IPS-11a (cell line): Measurements from ENCODE around the gene COL6A2.
"Not testable (repeated sequence)": the region's sequence is repeated elsewhere in the genome, so short reads cannot be mapped to it uniquely, and the experiment has no call there.

Source experiments
- H3K4me3 ChIP-seq: one replicate; pipeline ENCODE4 v1.5.1; 2013; ENCODE audit warnings: low read depth, low read length, control low read depth

Gene COL6A2

GRCh38 chr21:46078322-46078977 is 19.5 kb upstream of the COL6A2 start:
- no peak overlapping the region for H3K4me3 ChIP-seq

DNA sequence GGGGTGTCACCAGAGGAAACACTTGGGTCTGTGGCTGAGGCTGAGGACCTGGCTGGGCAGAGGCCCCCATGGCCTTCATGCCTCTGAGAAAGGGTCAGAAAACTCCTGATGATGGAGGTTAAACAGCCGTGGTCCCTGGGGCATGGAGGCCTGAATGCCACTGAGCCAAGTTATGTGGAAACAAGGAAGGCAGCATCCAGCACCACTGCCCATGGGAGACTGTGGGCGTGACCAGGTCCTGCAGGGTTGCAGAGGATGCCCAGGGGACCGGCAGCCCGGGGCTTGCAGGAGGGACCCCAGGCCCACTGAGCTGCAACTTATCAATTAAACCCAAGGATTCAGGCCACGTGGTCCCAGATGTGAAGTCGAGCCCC is 18.9 kb upstream of the COL6A2 start:
- no peak overlapping the region for H3K4me3 ChIP-seq

DNA sequence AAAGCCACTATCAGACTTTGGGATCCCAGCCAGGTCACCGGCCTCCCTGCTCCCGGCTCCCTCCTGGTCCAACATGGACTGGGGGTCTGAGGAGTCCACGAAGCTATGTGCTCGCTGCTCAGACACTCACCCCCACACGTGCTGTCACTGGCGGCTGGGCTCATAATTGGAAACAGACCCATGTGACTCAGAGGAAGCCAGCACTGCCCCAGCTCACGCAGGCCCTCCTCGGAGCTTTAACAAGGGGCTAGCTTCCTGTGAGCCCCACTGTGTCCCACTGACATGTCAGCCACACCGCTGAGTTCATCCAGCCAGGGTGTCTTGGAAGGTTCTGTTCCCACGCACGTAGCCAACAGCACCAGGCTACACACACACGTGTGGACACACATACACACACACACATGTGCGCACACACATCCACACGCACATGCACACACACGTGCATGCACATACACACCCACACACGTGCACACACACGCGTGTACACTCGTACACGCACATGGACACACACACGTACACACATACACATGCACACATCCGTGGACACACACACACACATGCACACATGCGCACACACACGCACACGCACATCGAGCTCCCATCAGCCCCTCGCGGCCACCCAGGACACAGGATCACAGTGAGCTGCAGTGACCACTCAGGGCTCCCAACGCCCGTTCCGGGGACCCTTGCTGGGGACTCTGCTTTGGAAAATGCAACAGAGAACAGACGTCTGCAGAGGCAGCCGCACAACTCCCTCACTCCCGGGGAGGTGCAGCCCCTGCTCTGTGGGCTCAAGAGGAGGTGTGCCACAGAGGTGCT is 18.4 kb upstream of the COL6A2 start:
- H3K4me3 ChIP-seq = no peak overlapping the region

- H3K4me3 ChIP-seq = no peak overlapping the region
Measured at GRCh38 chr21:46080171-46081021, 17.5 kb upstream of the COL6A2 start.

DNA sequence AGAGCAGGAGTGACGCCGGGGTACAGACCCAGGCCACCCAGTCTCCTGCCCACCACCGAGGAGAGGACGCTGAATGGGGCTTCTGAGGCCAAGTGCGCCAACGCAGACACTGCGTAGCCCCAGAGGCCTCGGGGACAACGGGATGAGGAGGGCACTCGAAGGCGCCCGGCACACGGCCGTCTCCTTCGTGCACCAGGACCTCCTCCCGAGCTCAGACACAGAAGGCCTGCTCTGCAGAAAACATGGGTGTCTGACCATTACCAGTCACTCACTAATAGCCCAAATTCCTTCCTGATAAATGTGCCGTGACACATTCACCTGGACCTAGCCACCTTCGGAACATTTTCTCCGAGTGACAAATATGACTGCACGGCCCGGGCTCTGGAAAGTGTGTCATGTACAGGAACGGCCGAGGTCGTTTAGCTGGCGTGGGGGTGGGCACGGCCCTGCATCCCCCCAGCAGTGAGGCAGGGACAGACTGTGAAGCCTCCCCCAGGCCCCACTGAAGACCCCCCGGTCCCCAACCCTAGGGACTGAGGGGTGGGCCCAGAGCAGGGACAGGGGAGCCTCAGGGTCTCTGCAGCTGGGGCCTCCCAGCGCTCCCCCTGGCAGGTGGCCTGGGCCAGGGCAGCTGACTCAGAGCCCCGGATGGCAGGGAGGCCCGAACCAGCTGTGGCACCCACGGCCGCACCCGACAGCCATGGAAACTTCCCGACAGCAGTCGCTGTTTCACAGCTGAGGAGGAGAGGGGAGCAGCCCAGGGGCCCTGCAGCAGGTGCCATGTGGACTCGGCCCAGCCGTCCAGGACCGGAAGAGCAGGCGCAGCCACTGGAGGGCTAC is 16.7 kb upstream of the COL6A2 start:
- H3K4me3 ChIP-seq = no peak overlapping the region

GRCh38 chr21:46081862-46082712 is 15.8 kb upstream of the COL6A2 start:
- no peak overlapping the region for H3K4me3 ChIP-seq

GRCh38 chr21:46082713-46082962 is 15.3 kb upstream of the COL6A2 start:
- no peak overlapping the region for H3K4me3 ChIP-seq

- no peak overlapping the region for H3K4me3 ChIP-seq
Measured at GRCh38 chr21:46082963-46083790, 14.7 kb upstream of the COL6A2 start.

DNA sequence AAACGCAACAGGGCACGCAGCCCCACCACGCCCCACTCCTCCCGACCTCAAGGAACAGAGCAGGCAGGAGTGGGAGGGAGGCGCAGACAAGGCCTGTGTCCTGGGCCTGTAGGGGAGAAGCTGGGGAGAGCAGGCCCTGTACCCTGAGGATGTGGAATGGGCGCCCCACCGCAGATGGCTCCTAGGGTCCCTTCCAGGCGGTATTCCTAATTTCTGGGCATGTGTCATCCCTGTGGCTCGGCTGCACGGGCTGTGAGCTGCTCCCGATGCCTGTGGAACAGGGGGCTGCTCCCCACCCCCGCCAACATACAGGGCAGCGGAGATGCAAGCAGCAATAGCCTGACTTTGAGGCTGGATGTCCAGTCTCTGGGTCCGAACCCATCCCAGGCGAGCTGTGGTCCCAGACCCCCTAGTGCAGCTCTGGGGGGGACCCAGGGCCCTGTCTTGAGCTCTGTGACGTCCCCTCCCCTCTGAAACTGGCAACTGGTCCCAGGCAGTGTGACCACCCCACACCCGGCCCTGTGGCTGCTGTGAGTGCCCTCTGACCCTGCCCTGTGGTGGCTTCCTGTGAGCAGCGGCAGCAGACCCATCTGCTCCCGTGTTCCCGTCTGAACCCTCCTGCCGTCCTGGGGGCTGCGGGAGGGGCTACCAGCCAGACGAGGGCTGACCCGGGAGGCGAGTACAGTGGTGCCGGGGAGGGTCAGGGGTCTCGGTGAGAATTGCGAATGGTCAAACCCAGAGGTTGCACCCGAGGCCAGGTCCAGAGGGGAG is 13.9 kb upstream of the COL6A2 start:
- no peak overlapping the region for H3K4me3 ChIP-seq

- H3K4me3 ChIP-seq = no peak overlapping the region
Measured at GRCh38 chr21:46084709-46085108, 13.2 kb upstream of the COL6A2 start.

- not testable (repeated sequence) for H3K4me3 ChIP-seq
Measured at GRCh38 chr21:46085259-46085658, 12.7 kb upstream of the COL6A2 start.

- no peak overlapping the region for H3K4me3 ChIP-seq
Measured at GRCh38 chr21:46087641-46088040, 10.3 kb upstream of the COL6A2 start.

DNA sequence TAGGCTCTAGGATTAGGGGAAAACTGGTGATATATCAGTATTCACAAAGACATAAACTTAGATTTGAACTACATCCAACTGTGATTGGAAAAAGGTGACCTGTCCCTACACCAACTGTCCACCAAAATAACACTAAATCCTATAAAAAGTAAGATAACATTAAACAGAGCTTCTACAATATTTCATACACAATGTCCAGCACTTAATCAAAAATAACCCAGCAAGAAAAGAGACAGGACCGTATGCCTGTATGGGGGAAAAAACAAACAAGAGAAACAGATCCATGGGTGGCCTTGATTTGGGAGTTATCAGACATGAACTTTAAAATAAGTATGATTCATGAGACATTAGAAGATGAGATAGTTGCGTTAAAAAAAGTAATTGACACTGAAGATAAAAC is 9.7 kb upstream of the COL6A2 start:
- no peak overlapping the region for H3K4me3 ChIP-seq

GRCh38 chr21:46089285-46089684 is 8.6 kb upstream of the COL6A2 start:
- H3K4me3 ChIP-seq = no peak overlapping the region

GRCh38 chr21:46091118-46091517 is 6.8 kb upstream of the COL6A2 start:
- H3K4me3 ChIP-seq = no peak overlapping the region

GRCh38 chr21:46091631-46092025 is 6.3 kb upstream of the COL6A2 start:
- H3K4me3 ChIP-seq = no peak overlapping the region

- H3K4me3 ChIP-seq = no peak overlapping the region
Measured at GRCh38 chr21:46092026-46092764, 5.7 kb upstream of the COL6A2 start.
